ENCODE data around the gene EMX1. TPM values are rescaled to one million over a fixed set of nuclear protein-coding genes. Genes with fewer than 3 reads are reported as not detected.

EMX1 gene
- total and polyA plus RNA-seq, 2 of the 13 experiments (the other 11 are each of a cell fraction or from before 2014, with no cell fraction given): 0.62 to 4.9 TPM

- TF ChIP-seq ZBTB40 (IDR thresholded peaks at IDR 0.05) (no peak), ZBTB40 (CRISPR knock-in tag; IDR thresholded peaks at IDR 0.05) (no peak)
Observed at GRCh38 chr2:72932805-72933204, 15.5 kb downstream of the EMX1 start (continued).

- no peak overlapping the region for H2AFZ ChIP-seq (ENCODE audit: low read length)
- ATAC-seq: no peak
- in situ Hi-C loops (cut with HindIII; ENCODE audit: extremely low pct_ligation_motif_present, low pct_unique_long_range_greater_than_20kb): no loop called here
- H3K79me2 ChIP-seq (ENCODE audit: insufficient read depth, low read length): no peaks in the 10 kb centered on the region
- no TSS peak for BruUV-seq (replicated peaks)
- H3K4me2 ChIP-seq (ENCODE audit: low read depth, low read length): no peak overlapping the region
- no peaks in the 10 kb centered on the region for H3K9me3 ChIP-seq (ENCODE audit: low read length)
- no peak overlapping the region for H3K9ac ChIP-seq (ENCODE audit: insufficient read depth, low read depth, low read length)
- DNase-seq (ENCODE audit: low spot score): no peak
- TF ChIP-seq ZFP62 (CRISPR knock-in tag; IDR thresholded peaks at IDR 0.05): no peak
- no peak for TF ChIP-seq SRY (CRISPR knock-in tag; IDR thresholded peaks at IDR 0.05)
- no peak for TF ChIP-seq HES4 (CRISPR knock-in tag; IDR thresholded peaks at IDR 0.05; ENCODE audit: borderline replicate concordance)
- TF ChIP-seq ZNF563 (CRISPR knock-in tag; IDR thresholded peaks at IDR 0.05): no peak
- no peak for TF ChIP-seq CHD4 (IDR thresholded peaks at IDR 0.05; ENCODE audit: borderline replicate concordance, low read length)
- no peak overlapping the region for H3K4me3 ChIP-seq (replicated peaks in 1 of 3; ENCODE audit: insufficient read depth in 1 of 3, low read depth in 2 of 3, low read length in 3 of 3)
- intact Hi-C loops (cut with micrococcal nuclease; ENCODE audit: unreplicated experiment): no loop called here
- POLR2A ChIA-PET: interaction anchor here (1.9 kb wide), 1 partner anchor 40 kb away, joined by 4 read pairs; no protein-coding TSS in a partner anchor
- H3K27me3 ChIP-seq (ENCODE audit: control insufficient read depth in 1 of 2, insufficient read depth in 2 of 2, low read length in 2 of 2): peaks cover 0 to 20% of the 10 kb centered on the region in 2 experiments; a peak in 3 of 5 replicates
- H3K4me1 ChIP-seq (ENCODE audit: insufficient read depth, low read length): peaks cover 9% of the 10 kb centered on the region; the same call in 1 of the 2 replicates
- CTCF ChIA-PET (ENCODE audit: low intra/inter-chr PET ratio, low total read pairs): interaction anchor here (4.9 kb wide), 1 partner anchor 39 kb away, joined by 67 read pairs; no protein-coding TSS in a partner anchor
- no peaks in the 10 kb centered on the region; the same call in 1 of the 2 replicates for H4K20me1 ChIP-seq (ENCODE audit: insufficient read depth, low read length)
- WGBS (ENCODE audit: low lambda C conversion rate): 62% methylated on average over 5 of the region's 5 CpGs
- no peak for FAIRE-seq
- no peaks in the 10 kb centered on the region for H3K36me3 ChIP-seq (replicated peaks in 1 of 2; ENCODE audit: control insufficient read depth in 1 of 2, insufficient read depth in 2 of 2, low read length in 2 of 2)
- no peak overlapping the region for H3K27ac ChIP-seq (ENCODE audit: extremely low read length, insufficient read depth, low read length)
Observed at GRCh38 chr2:72933207-72933606, 15.9 kb downstream of the EMX1 start.

Measured in HepG2 (cell line).